ENCODE measurements around the gene NARF. TPM values are rescaled to one million over a fixed set of nuclear protein-coding genes. Genes with fewer than 3 reads are reported as not detected.

The NARF gene
- total RNA-seq, 4 donors from 2014 or later, result 33.2 to 47.5 (median 40.2) TPM

DNA sequence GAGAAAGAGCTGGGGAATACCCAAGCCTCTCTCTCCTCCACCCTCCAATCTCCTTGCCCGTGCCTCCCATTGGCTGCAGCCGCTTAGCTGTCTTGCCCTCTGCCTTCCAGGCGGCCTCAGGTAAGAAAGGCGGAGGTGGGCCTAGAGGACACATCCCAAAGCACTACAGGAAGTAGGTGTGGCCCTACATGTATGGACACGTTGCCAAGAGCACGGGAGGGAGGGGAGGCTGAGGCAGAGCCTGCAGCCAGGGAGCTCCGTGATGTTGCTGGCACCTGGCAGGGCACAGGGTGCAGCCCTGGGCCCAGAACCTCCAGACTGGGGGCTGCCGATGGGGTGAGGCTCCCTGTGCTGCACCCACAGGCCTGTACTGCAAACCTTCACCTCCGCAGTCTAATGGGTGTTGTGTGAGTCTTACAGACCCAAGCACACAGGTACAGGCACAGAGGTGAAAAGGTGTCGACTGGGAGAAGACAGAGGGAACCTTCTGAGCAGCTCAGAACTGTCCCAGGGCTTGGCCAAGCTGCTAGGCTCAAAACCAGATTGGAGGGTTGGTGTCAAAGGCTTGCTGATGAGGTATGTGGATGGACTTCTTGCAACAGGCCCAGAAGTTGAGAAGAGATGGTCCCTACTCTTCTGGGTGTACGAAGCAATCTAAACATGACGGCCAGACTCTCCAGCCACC lies 37.4 kb downstream of the NARF start:
- H3K4me3 ChIP-seq, result peak overlapping the region in 1 of 4 donors; percentile 66
- TF ChIP-seq POLR2A (IDR thresholded peaks at IDR 0.05), result peak in 1 of 4 donors; percentile 26
- TF ChIP-seq, protein P1, sequence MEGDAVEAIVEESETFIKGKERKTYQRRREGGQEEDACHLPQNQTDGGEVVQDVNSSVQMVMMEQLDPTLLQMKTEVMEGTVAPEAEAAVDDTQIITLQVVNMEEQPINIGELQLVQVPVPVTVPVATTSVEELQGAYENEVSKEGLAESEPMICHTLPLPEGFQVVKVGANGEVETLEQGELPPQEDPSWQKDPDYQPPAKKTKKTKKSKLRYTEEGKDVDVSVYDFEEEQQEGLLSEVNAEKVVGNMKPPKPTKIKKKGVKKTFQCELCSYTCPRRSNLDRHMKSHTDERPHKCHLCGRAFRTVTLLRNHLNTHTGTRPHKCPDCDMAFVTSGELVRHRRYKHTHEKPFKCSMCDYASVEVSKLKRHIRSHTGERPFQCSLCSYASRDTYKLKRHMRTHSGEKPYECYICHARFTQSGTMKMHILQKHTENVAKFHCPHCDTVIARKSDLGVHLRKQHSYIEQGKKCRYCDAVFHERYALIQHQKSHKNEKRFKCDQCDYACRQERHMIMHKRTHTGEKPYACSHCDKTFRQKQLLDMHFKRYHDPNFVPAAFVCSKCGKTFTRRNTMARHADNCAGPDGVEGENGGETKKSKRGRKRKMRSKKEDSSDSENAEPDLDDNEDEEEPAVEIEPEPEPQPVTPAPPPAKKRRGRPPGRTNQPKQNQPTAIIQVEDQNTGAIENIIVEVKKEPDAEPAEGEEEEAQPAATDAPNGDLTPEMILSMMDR (IDR thresholded peaks at IDR 0.05), result no peak
- no peaks in the 10 kb centered on the region for H3K9me3 ChIP-seq
- DNase-seq, result no peak
- H3K27ac ChIP-seq, result peak overlapping the region; percentile 89 to 98 (median 92)
- WGBS, 2 donors, result 41 to 77% methylated on average over 4 to 6 of the region's 12 CpGs
- no peaks in the 10 kb centered on the region for H3K36me3 ChIP-seq
- intact Hi-C loops (cut with DNase I), result no loop called here
- H3K4me1 ChIP-seq, result peaks cover 36 to 71% (median 39%) of the 10 kb centered on the region in 3 donors
- H3K27me3 ChIP-seq, result no peaks in the 10 kb centered on the region

DNA sequence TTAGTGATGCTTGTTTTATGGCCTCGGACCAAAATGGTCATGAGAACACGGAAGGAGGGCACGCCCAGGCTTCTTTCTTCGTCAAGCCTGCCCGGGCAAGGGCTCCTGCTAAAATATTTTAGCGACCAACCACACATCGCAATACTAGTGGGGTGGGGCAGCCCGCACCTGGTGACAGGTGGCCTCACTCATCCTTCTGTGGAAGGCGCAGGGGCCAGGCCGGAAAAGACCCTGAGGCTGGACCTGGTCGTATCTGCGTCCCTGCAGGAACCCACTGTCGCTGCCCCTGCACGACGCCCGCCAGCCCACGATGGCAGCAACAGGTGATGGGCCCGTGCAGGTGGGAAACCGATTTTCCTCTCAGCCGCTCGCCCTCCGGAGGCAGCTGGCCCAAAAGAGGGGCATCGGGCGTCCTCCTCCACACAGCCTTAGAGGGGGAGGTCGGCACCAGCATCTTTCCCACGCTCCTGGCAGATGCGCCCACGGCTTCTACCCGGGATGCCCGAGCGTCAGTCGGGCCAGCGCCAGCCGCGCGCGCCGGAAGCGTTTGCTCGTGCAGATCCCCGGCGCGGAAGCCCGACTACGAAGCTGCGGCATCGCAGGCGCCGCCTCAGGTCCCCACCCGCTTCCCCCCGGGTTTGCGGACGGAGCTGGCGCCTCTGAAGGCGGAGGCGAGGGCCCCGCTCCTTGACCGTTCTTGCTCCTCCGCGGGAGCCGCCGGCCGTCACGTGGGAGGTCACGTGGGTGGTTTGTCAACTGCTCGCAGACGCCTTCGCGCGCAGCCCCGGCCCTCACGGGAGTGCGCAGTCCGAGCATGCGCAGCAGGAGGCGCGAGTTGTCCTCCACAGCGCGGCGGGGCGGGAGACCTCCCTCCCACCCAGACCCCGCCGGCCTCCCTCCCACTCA lies 38.2 kb downstream of the NARF start:
- peaks cover 36 to 75% (median 41%) of the 10 kb centered on the region in 3 donors for H3K4me1 ChIP-seq
- intact Hi-C loops (cut with DNase I), result no loop called here

DNA sequence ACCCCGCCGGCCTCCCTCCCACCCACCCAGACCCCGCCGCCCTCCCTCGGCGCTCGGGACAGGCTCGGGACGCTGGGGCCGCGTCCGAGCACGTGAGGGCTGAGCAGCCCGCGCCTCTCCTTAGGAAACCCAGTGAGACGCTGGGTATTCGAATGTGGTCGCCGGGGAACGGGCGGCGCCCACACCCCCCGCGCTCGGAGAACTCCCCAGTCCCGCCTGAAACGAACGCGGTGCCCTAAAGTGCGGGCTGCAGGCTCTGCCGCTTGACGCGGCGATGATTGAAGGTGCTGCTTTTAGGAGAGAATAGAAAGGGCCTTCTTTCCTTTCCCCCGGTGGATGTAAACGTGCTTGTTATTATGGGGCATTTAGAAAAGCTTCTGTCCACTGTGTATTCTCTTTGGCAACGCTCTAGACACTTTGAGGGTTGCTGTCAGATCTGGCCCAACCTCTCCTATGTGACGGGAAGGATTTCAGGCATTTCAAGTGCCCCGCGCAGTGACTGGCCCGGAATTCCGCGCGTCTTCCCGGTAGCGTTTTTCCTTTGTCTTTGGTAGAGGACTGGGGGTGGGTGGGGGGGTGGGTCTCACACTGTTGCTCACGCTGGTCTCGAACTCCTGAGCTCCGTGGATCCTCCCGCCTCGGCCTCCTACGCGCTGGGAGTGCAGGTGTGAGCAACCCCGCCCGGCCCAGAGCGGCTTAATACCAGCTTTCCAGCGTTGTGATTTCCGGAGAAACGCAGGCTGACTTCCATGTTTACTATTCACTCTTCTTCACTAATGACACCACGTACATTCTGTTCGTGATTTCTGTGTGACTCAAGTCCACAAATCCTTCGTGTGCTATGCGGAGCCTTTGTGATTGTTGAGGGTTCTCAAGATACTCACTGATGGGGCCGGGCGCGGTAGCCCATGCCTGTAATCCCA lies 39.2 kb downstream of the NARF start:
- peaks cover 36 to 78% (median 44%) of the 10 kb centered on the region in 3 donors for H3K4me1 ChIP-seq
- no peaks in the 10 kb centered on the region for H3K36me3 ChIP-seq
- intact Hi-C loops (cut with DNase I), result no loop called here
- no peak for DNase-seq
- TF ChIP-seq, protein P1 (IDR thresholded peaks at IDR 0.05), result no peak
- no peak for TF ChIP-seq POLR2A (IDR thresholded peaks at IDR 0.05)
- WGBS, 2 donors, result 2 to 4% methylated on average over 15 to 25 of the region's 66 CpGs
- H3K4me3 ChIP-seq, result peak overlapping the region; percentile 42 to 69 (median 66)
- no peaks in the 10 kb centered on the region for H3K27me3 ChIP-seq
- peak overlapping the region; percentile 89 to 98 (median 92) for H3K27ac ChIP-seq
- H3K9me3 ChIP-seq, result no peaks in the 10 kb centered on the region

More for the DNA sequence above, 38.2 kb downstream of the NARF start:
- 6 to 9% methylated on average over 5 to 35 of the region's 83 CpGs for WGBS, 2 donors
- DNase-seq, result peak; percentile 76
- peak overlapping the region; percentile 89 to 98 (median 92) for H3K27ac ChIP-seq
- H3K4me3 ChIP-seq, result peak overlapping the region; percentile 42 to 69 (median 66)
- H3K27me3 ChIP-seq, result no peaks in the 10 kb centered on the region
- H3K9me3 ChIP-seq, result no peaks in the 10 kb centered on the region
- no peaks in the 10 kb centered on the region for H3K36me3 ChIP-seq
- TF ChIP-seq POLR2A (IDR thresholded peaks at IDR 0.05), result peak in 2 of 4 donors; percentile 61 to 89
- TF ChIP-seq, protein P1 (IDR thresholded peaks at IDR 0.05), result peak in 2 of 6 experiments; percentile 7 to 30

DNA sequence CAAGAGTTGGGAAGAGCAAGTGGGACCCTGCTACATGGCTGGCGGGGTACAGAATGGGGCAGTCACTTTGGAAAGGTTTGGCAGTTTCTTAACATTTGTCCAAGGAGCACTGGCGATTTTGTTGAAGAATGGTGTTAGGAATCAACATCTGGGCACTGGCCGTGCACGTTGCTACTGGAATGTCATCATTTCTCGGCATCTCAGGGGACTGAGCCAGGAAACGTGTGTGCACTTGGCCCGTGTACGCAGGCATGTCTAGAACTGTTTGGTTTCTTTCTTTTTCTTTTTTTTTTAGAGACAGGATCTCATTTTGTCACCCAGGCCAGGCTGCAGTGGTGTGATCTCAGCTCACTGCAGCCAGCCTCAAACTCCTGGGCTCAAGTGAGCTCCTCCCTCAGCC lies 43.7 kb downstream of the NARF start:
- intact Hi-C loops (cut with DNase I), result no loop called here
- peaks cover 5 to 36% (median 14%) of the 10 kb centered on the region in 3 donors for H3K4me1 ChIP-seq
- H3K4me3 ChIP-seq, result no peak overlapping the region
- H3K27me3 ChIP-seq, result no peaks in the 10 kb centered on the region
- no peaks in the 10 kb centered on the region for H3K9me3 ChIP-seq
- no peak for TF ChIP-seq POLR2A (IDR thresholded peaks at IDR 0.05)
- TF ChIP-seq, protein P1 (IDR thresholded peaks at IDR 0.05), result no peak
- DNase-seq, result no peak
- WGBS, 2 donors, result 22 to 43% methylated on average over 7 to 8 of the region's 8 CpGs
- peak overlapping the region; percentile 56 to 74 (median 62) for H3K27ac ChIP-seq
- H3K36me3 ChIP-seq, result no peaks in the 10 kb centered on the region

Measured in esophagus squamous epithelium (tissue), 5 donors.